Natural killer cell (primary cell): ENCODE data around the gene RIPOR2. TPM values are rescaled to one million over a fixed set of nuclear protein-coding genes. Genes with fewer than 3 reads are reported as not detected.
"Not testable (repeated sequence)": the region's sequence is repeated elsewhere in the genome, so short reads cannot be mapped to it uniquely, and the experiment has no call there.

Experiments used
- ATAC-seq, 3 donors: fragments of 150-1000 bp in 2 of 3; fragments of 200-7000 bp in 1 of 3; cut with Tn5 transposase; 1 replicate in 1 of 3; 2 replicates in 2 of 3; pipeline ENCODE4 v1.10.0; 2021; ENCODE audit warnings: mild to moderate bottlenecking in 2 of 3, moderate library complexity in 2 of 3
- DNase-seq, 2 donors: peaks; one replicate each; pipeline versions ENCODE4 v3.0.0 to v3.0.0-alpha.2; 2013 to 2021; ENCODE audit warnings: mixed read lengths in 1 of 2
- H3K27ac ChIP-seq: one replicate; pipeline ENCODE4 v1.5.1; 2013; ENCODE audit warnings: mild to moderate bottlenecking, low read length
- H3K27me3 ChIP-seq: one replicate; pipeline ENCODE4 v1.6.1; 2013; ENCODE audit warnings: low read length; ENCODE audit not compliant: control insufficient read depth, insufficient read depth
- H3K36me3 ChIP-seq: one replicate; pipeline ENCODE4 v1.6.1; 2013; ENCODE audit warnings: low read length; ENCODE audit not compliant: control insufficient read depth, insufficient read depth
- H3K4me1 ChIP-seq: one replicate; pipeline ENCODE4 v1.6.1; 2013; ENCODE audit warnings: low read length; ENCODE audit not compliant: control insufficient read depth, insufficient read depth
- H3K4me3 ChIP-seq: one replicate; pipeline ENCODE4 v1.5.1; 2013; ENCODE audit warnings: low read length
- H3K9me3 ChIP-seq: one replicate; pipeline ENCODE4 v1.6.1; 2013; ENCODE audit warnings: low read length; ENCODE audit not compliant: control insufficient read depth, insufficient read depth
- H3K27ac Mint-ChIP-seq, 2 donors: one replicate each; pipeline ENCODE4 v1.8.0; 2022; ENCODE audit warnings: mild to moderate bottlenecking in 2 of 2, mixed read lengths in 2 of 2, moderate library complexity in 1 of 2
- H3K27me3 Mint-ChIP-seq, 2 donors: one replicate each; pipeline ENCODE4 v1.8.0; 2022; ENCODE audit warnings: low read depth in 2 of 2, mixed read lengths in 2 of 2
- H3K36me3 Mint-ChIP-seq: one replicate; pipeline ENCODE4 v1.8.0; 2022; ENCODE audit warnings: mixed read lengths
- H3K4me1 Mint-ChIP-seq, 2 donors: one replicate each; pipeline ENCODE4 v1.8.0; 2022; ENCODE audit warnings: mixed read lengths in 2 of 2
- H3K4me3 Mint-ChIP-seq: one replicate; pipeline ENCODE4 v1.8.0; 2022; ENCODE audit warnings: mild to moderate bottlenecking, moderate library complexity, mixed read lengths
- H3K9me3 Mint-ChIP-seq, 2 donors: one replicate each; pipeline ENCODE4 v1.8.0; 2022; ENCODE audit warnings: mixed read lengths in 2 of 2
- WGBS: methylation state at CpG from one replicate; pipeline ENCODE4 v1.1.7; 2013; ENCODE audit warnings: missing lambda C conversion rate; ENCODE audit not compliant: insufficient coverage; 5-methylcytosine and 5-hydroxymethylcytosine counted together
- intact Hi-C: fragments of 100-400 bp; cut with micrococcal nuclease; formaldehyde crosslinking; loops from one replicate; pipeline ENCODE4 v1.14.2; 2022
- total RNA-seq, 4 donors: library from RNA; stranded (reverse); fragments of 120-200 nt in 1 of 4; gene quantifications; one replicate each; pipeline versions ENCODE4 v1.2.3 to v1.2.4, GENCODE V29; 2013 to 2022
- TF ChIP-seq, protein P1 (sequence below): fragments of 200-600 bp; IDR thresholded peaks from one replicate; pipeline ENCODE4 v1.8.0; 2022; ENCODE audit warnings: antibody characterized with exemption

The RIPOR2 gene
- total RNA-seq, 3 donors from 2014 or later (not counting 1 experiment from before 2014, with no cell fraction given) = 234 to 312 (median 299) TPM

DNA sequence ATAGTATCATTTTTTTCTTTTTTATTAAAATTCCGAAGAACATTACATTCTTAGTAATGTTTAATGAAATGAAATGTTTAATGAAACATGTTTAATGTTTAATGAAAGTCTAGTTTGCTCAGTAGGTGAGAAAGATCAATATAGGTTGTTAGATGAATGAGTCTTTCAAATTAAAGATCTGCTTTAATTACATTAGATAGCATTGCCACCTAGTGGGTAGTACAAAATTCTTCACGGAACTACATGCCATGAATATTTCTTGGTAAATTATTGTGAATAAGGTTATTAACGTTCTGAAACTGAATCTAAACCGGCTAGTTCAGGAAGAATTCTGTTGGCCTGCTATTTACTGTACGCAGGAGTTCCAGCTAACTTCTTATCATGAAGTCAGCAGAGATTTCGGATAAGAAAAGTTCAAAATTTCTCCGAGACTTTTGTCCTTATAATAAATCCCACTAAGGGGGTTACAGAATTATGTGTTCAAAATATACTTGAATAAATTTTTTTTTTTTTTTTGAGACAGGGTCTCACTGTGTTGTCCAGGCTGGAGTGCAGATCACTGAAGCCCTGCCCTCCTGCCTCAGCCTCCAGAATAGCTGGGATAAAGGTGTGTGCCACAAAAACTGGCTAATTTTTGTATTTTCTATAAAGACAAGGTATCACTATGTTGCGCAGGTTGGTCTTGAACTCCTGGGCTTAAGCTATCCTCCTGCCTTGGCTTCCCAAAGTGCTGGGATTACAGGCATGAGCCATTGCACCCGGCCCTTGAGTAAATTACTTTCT is 168.9 kb downstream of the RIPOR2 start:
- no peaks in the 10 kb centered on the region for H3K36me3 ChIP-seq
- TF ChIP-seq, protein P1, sequence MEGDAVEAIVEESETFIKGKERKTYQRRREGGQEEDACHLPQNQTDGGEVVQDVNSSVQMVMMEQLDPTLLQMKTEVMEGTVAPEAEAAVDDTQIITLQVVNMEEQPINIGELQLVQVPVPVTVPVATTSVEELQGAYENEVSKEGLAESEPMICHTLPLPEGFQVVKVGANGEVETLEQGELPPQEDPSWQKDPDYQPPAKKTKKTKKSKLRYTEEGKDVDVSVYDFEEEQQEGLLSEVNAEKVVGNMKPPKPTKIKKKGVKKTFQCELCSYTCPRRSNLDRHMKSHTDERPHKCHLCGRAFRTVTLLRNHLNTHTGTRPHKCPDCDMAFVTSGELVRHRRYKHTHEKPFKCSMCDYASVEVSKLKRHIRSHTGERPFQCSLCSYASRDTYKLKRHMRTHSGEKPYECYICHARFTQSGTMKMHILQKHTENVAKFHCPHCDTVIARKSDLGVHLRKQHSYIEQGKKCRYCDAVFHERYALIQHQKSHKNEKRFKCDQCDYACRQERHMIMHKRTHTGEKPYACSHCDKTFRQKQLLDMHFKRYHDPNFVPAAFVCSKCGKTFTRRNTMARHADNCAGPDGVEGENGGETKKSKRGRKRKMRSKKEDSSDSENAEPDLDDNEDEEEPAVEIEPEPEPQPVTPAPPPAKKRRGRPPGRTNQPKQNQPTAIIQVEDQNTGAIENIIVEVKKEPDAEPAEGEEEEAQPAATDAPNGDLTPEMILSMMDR = peak; percentile 36
- ATAC-seq (peak; percentile 48 to 69 (median 66)), DNase-seq (peak in 1 of 2 donors; percentile 57)
- H3K27ac ChIP-seq = no peak overlapping the region
- Mint-ChIP-seq H3K27me3 (no peaks in the 10 kb centered on the region), H3K4me3 (no peak overlapping the region), H3K4me1 (no peaks in the 10 kb centered on the region), H3K9me3 (no peaks in the 10 kb centered on the region), H3K27ac (no peak overlapping the region), H3K36me3 (no peaks in the 10 kb centered on the region)
- no peaks in the 10 kb centered on the region for H3K4me1 ChIP-seq
- WGBS = 44% methylated on average over 6 of the region's 9 CpGs
- no peaks in the 10 kb centered on the region for H3K27me3 ChIP-seq
- H3K9me3 ChIP-seq = no peaks in the 10 kb centered on the region
- intact Hi-C loops = loop anchor here (1.0 kb wide), 1 partner anchor 186 kb away; no protein-coding TSS in a partner anchor
- H3K4me3 ChIP-seq = no peak overlapping the region

DNA sequence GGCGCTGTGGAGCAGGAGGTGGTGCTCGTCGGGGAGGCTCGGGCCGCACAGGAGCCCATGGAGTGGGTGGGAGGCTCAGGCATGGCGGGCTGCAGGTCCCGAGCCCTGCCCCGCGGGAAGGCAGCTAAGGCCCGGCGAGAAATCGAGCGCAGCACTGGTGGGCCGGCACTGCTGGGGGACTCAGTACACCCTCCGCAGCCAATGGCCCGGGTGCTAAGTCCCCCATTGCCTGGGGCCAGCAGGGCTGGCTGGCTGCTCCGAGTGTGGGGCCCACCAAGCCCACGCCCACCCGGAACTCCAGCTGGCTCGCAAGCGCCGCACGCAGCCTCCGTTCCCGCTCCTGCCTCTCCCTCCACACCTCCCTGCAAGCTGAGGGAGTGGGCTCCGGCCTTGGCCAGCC is 169.8 kb downstream of the RIPOR2 start:
- not testable (repeated sequence) for DNase-seq, H3K4me3 Mint-ChIP-seq, H3K27ac ChIP-seq, H3K4me1 Mint-ChIP-seq, H3K27me3 ChIP-seq, H3K27me3 Mint-ChIP-seq, H3K27ac Mint-ChIP-seq, H3K36me3 Mint-ChIP-seq, H3K9me3 Mint-ChIP-seq, H3K9me3 ChIP-seq, H3K4me1 ChIP-seq, H3K4me3 ChIP-seq, ATAC-seq, H3K36me3 ChIP-seq
- intact Hi-C loops = loop anchor here (1.0 kb wide), 1 partner anchor 185 kb away; no protein-coding TSS in a partner anchor
- WGBS = 98% methylated on average over 14 of the region's 26 CpGs

DNA sequence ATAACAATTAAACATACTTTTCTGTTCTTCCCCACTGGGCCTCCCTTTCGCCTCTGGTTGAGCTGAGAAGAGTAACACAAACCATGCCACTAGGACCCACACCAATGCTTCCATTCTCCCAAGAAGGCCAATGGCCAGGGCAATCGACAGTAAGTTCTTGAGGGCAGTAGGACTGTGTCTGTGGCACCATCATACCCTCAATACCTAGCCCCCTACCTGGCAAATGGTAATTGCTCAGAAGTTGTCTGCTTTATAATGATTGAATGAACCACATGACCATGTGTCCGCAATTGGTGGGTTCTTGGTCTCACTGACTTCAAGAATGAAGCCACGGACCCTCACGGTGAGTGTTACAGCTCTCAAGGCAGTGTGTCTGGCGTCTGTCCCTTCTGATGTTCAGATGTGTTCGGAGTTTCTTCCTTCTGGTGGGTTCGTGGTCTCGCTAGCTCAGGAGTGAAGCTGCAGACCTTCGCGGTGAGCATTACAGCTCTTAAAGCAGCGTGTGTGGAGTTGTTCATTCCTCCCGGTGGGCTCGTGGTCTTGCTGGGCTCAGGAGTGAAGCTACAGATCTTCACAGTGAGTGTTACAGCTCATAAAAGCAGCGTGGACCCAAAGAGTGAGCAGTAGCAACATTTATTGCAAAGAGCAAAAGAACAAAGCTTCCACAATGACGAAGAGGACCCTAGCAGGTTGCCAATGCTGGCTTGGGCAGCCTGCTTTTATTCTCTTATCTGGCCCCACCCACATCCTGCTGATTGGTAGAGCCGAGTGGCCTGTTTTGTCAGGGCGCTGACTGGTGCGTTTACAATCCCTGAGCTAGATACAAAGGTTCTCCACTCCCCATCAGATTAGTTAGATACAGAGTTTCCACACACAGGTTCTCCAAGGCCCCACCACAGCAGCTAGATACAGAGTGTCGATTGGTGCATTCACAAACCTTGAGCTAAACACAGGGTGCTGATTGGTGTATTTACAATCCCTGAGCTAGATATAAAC is 170.6 kb downstream of the RIPOR2 start:
- intact Hi-C loops, H3K36me3 Mint-ChIP-seq, ATAC-seq, H3K4me3 Mint-ChIP-seq, H3K4me1 ChIP-seq, H3K36me3 ChIP-seq, H3K9me3 Mint-ChIP-seq, H3K27me3 ChIP-seq, DNase-seq, H3K27ac ChIP-seq, H3K27ac Mint-ChIP-seq, H3K4me1 Mint-ChIP-seq, H3K27me3 Mint-ChIP-seq, H3K9me3 ChIP-seq, H3K4me3 ChIP-seq: not testable (repeated sequence)
- 59% methylated on average over 20 of the region's 20 CpGs for WGBS

DNA sequence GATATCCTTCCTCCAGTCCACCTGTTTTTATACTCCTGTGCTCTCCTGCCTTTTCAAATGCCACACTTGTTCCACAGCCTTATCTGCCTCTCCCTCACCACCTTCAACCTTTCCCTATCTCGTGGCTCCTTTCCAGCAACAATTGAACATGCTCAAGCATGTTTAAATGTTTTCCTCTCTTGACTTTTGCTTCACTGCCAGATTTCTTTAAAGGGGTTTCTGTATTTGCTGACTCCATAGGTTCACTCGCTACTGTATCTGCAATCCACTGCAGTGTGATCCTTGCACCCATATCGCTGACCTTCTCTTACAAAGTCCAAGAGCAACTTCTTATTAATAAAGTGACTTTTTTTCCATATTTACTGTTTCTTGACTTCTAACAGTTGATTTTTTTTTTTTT is 172.2 kb downstream of the RIPOR2 start:
- H3K4me1 ChIP-seq = no peaks in the 10 kb centered on the region

More for the DNA sequence above, 172.2 kb downstream of the RIPOR2 start:
- no peak overlapping the region for H3K4me3 Mint-ChIP-seq
- Histone ChIP-seq H3K4me3 (no peak overlapping the region), H3K27ac (no peak overlapping the region), H3K36me3 (no peaks in the 10 kb centered on the region), H3K9me3 (no peaks in the 10 kb centered on the region), H3K27me3 (no peaks in the 10 kb centered on the region)
- WGBS = 81% methylated on average over 3 of the region's 3 CpGs
- DNase-seq (no peak), ATAC-seq (no peak)
- H3K4me1 Mint-ChIP-seq = no peaks in the 10 kb centered on the region
- H3K27me3 Mint-ChIP-seq = no peaks in the 10 kb centered on the region
- no peaks in the 10 kb centered on the region for H3K9me3 Mint-ChIP-seq
- H3K36me3 Mint-ChIP-seq = no peaks in the 10 kb centered on the region
- TF ChIP-seq, protein P1 = no peak
- H3K27ac Mint-ChIP-seq = no peak overlapping the region
- intact Hi-C loops = no loop called here
